K562 (cell line): Measurements from ENCODE around the gene GRAMD2B.

Source experiments
- TF ChIP-seq, protein P1 (sequence below): fragments of 450-650 bp; formaldehyde crosslinking; IDR thresholded peaks from 2 replicates; pipeline ENCODE4 v1.4.0; 2020; ENCODE audit warnings: mild to moderate bottlenecking, moderate library complexity
- TF ChIP-seq, protein P2 (sequence below): fragments of 250-450 bp; sonication (Bioruptor Pico); IDR thresholded peaks from 2 replicates; pipeline ENCODE4 v1.6.1; 2021; ENCODE audit warnings: mild to moderate bottlenecking

DNA sequence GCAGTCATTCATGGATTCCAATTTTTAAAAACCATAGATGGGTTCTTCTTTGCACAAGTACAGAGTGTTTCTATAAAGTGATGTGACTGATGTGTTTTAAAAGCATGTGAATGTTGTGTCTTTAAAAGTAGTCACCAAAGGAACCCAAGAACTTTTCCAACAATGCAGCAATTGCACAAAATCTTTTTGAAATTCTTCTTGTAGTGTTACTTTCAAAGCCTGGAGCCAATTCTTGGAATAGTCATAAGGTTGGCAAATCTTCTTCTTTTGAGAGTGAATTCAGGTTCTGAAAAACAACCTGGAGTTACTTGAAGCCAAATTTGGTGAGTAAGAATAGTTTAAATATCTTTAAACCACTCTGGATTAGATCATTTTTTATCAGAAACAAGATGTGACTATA lies 10.5 kb downstream of the GRAMD2B start:
- TF ChIP-seq, protein P1, sequence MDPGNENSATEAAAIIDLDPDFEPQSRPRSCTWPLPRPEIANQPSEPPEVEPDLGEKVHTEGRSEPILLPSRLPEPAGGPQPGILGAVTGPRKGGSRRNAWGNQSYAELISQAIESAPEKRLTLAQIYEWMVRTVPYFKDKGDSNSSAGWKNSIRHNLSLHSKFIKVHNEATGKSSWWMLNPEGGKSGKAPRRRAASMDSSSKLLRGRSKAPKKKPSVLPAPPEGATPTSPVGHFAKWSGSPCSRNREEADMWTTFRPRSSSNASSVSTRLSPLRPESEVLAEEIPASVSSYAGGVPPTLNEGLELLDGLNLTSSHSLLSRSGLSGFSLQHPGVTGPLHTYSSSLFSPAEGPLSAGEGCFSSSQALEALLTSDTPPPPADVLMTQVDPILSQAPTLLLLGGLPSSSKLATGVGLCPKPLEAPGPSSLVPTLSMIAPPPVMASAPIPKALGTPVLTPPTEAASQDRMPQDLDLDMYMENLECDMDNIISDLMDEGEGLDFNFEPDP (CRISPR knock-in tag): no peak
- TF ChIP-seq, protein P2, sequence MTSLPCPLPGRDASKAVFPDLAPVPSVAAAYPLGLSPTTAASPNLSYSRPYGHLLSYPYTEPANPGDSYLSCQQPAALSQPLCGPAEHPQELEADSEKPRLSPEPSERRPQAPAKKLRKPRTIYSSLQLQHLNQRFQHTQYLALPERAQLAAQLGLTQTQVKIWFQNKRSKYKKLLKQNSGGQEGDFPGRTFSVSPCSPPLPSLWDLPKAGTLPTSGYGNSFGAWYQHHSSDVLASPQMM (CRISPR knock-in tag): no peak
